ENCODE measurements around the gene KAZALD1.
A peak's percentile ranks its signal among the peaks of the same experiment; 100 is the strongest.

The KAZALD1 gene

GRCh38 chr10:101090597-101090996 lies 28.8 kb downstream of the KAZALD1 start:
- no peaks in the 10 kb centered on the region for H3K9me3 Mint-ChIP-seq
- TF ChIP-seq, protein P1, sequence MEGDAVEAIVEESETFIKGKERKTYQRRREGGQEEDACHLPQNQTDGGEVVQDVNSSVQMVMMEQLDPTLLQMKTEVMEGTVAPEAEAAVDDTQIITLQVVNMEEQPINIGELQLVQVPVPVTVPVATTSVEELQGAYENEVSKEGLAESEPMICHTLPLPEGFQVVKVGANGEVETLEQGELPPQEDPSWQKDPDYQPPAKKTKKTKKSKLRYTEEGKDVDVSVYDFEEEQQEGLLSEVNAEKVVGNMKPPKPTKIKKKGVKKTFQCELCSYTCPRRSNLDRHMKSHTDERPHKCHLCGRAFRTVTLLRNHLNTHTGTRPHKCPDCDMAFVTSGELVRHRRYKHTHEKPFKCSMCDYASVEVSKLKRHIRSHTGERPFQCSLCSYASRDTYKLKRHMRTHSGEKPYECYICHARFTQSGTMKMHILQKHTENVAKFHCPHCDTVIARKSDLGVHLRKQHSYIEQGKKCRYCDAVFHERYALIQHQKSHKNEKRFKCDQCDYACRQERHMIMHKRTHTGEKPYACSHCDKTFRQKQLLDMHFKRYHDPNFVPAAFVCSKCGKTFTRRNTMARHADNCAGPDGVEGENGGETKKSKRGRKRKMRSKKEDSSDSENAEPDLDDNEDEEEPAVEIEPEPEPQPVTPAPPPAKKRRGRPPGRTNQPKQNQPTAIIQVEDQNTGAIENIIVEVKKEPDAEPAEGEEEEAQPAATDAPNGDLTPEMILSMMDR (IDR thresholded peaks at IDR 0.05): no peak
- peaks cover 99% of the 10 kb centered on the region for H3K27me3 Mint-ChIP-seq (ENCODE audit: low read depth, poor library complexity)
- H3K4me3 Mint-ChIP-seq: no peak overlapping the region
- no peak overlapping the region for H3K27ac Mint-ChIP-seq
- DNase-seq: no peak
- H3K4me1 Mint-ChIP-seq: peaks cover 26% of the 10 kb centered on the region
- H3K36me3 Mint-ChIP-seq (ENCODE audit: low read depth): no peaks in the 10 kb centered on the region

DNA sequence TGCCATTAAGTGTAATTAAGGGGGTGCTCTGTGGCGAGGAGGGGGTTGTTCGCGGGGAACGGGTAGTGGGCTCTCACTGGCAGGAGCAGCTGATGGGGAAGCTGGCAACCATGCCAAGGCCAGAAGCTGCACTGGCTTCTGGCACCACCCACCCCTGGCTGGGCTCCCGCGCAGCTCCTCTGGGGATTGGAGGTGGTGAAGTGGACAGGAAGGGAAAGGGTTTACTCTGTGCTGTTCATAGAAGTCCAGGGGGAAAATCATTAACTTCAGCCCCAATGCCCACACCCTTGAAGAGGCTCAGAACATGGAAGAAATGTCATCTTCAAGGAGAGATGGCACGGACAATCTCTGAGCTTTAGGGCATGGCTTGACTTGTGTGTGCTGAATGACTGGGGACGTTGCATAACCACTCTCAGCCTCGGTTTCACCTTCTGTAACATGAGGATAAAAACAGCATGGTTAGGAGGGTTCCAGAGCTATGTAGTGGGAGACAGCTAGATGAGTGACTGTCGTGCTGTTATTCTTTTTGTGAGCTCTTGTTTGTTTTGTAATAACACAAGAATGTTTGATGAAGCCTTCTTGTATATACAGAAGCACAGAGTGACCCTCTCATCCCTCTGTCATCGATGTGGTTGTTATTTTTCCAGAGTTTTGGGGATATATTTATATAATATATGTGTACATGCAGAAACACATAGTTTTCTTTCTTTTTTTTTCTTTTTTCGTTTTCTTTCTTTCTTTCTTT lies 29.9 kb downstream of the KAZALD1 start:
- DNase-seq: no peak
- no peaks in the 10 kb centered on the region for H3K36me3 Mint-ChIP-seq (ENCODE audit: low read depth)
- H3K9me3 Mint-ChIP-seq: no peaks in the 10 kb centered on the region
- H3K4me3 Mint-ChIP-seq: no peak overlapping the region
- no peak overlapping the region for H3K27ac Mint-ChIP-seq
- peaks cover 97% of the 10 kb centered on the region for H3K27me3 Mint-ChIP-seq (ENCODE audit: low read depth, poor library complexity)
- peaks cover 26% of the 10 kb centered on the region for H3K4me1 Mint-ChIP-seq
- TF ChIP-seq, protein P1 (IDR thresholded peaks at IDR 0.05): no peak

- peaks cover 35% of the 10 kb centered on the region for H3K4me1 Mint-ChIP-seq
- peak; percentile 47 for DNase-seq
- peaks cover 97% of the 10 kb centered on the region for H3K27me3 Mint-ChIP-seq (ENCODE audit: low read depth, poor library complexity)
- TF ChIP-seq, protein P1 (IDR thresholded peaks at IDR 0.05): no peak
- no peak overlapping the region for H3K27ac Mint-ChIP-seq
- H3K9me3 Mint-ChIP-seq: no peaks in the 10 kb centered on the region
- no peaks in the 10 kb centered on the region for H3K36me3 Mint-ChIP-seq (ENCODE audit: low read depth)
- H3K4me3 Mint-ChIP-seq: no peak overlapping the region
Observed at GRCh38 chr10:101092881-101093354, 31.1 kb downstream of the KAZALD1 start.

- TF ChIP-seq, protein P1 (IDR thresholded peaks at IDR 0.05): no peak
- Mint-ChIP-seq H3K9me3 (no peaks in the 10 kb centered on the region), H3K36me3 (ENCODE audit: low read depth) (no peaks in the 10 kb centered on the region), H3K4me1 (peaks cover 39% of the 10 kb centered on the region), H3K27ac (no peak overlapping the region), H3K4me3 (peak overlapping the region; percentile 3), H3K27me3 (ENCODE audit: low read depth, poor library complexity) (peaks cover 94% of the 10 kb centered on the region)
- no peak for DNase-seq
Observed at GRCh38 chr10:101094121-101094879, 32.5 kb downstream of the KAZALD1 start.

DNA sequence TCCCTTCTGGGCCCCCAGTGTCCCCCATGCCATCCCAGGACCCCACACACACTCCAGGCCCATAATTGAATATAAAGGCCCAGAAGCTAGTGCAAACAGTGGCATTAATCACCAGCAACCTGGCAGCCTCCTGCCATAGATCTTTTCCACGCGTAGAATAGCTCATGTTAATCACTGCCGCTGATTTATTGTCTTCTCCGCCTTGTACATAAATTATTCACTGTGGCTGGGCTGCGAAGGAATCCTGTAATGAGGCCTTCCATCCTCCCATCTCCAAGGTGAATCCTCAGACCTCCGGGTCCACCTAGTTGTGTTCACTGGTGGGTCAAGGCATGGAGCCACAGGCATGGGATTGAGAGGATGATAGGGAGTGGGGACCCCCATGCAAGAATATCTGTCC lies 33.2 kb downstream of the KAZALD1 start:
- peaks cover 94% of the 10 kb centered on the region for H3K27me3 Mint-ChIP-seq (ENCODE audit: low read depth, poor library complexity)
- TF ChIP-seq, protein P1 (IDR thresholded peaks at IDR 0.05): no peak
- H3K4me3 Mint-ChIP-seq: no peak overlapping the region

More for the DNA sequence above, 33.2 kb downstream of the KAZALD1 start:
- Mint-ChIP-seq H3K27ac (no peak overlapping the region), H3K4me1 (peaks cover 39% of the 10 kb centered on the region), H3K9me3 (no peaks in the 10 kb centered on the region), H3K36me3 (ENCODE audit: low read depth) (no peaks in the 10 kb centered on the region)
- no peak for DNase-seq

All from nephron progenitor cell (in vitro differentiated cells).